GM12872 (cell line): ENCODE data around the gene FLT3LG.

Source experiments
- CTCF ChIP-seq: IDR thresholded peaks from 3 replicates; pipeline ENCODE4 v1.5.1; 2011; ENCODE audit warnings: low read depth, mild to moderate bottlenecking, low read length, moderate library complexity; ENCODE audit not compliant: insufficient read depth

The FLT3LG gene

GRCh38 chr19:49459388-49459787, 14.6 kb upstream of the FLT3LG start:
- no peak for TF ChIP-seq CTCF

GRCh38 chr19:49461656-49462055, 12.4 kb upstream of the FLT3LG start:
- TF ChIP-seq CTCF: no peak

GRCh38 chr19:49462492-49462891, 11.5 kb upstream of the FLT3LG start:
- TF ChIP-seq CTCF: no peak

- TF ChIP-seq CTCF: no peak
Observed at GRCh38 chr19:49463960-49464740, 9.9 kb upstream of the FLT3LG start.

GRCh38 chr19:49465371-49465770, 8.6 kb upstream of the FLT3LG start:
- TF ChIP-seq CTCF: no peak

GRCh38 chr19:49468199-49468598, 5.8 kb upstream of the FLT3LG start:
- TF ChIP-seq CTCF: no peak

- no peak for TF ChIP-seq CTCF
Observed at GRCh38 chr19:49468746-49469447, 5.1 kb upstream of the FLT3LG start.
